Astrocyte (in vitro differentiated cells and primary cell): Measurements from ENCODE around the gene MPZL1. TPM values are rescaled to one million over a fixed set of nuclear protein-coding genes. Genes with fewer than 3 reads are reported as not detected.
A peak's percentile ranks its signal among the peaks of the same experiment; 100 is the strongest.

Source experiments
- DNase-seq: peaks from one replicate; pipeline ENCODE4 v3.0.0-alpha.2; 2010; ENCODE audit warnings: low read depth
- FAIRE-seq: peaks from 2 replicates; lab custom pipeline; 2011; peaks lifted over from hg19 to GRCh38; lab: Jason Lieb, UNC
- H2AFZ ChIP-seq: 2 replicates; pipeline ENCODE4 v1.6.0; 2012; ENCODE audit warnings: low read depth, low read length, inconsistent platforms
- H3K27ac ChIP-seq: 2 replicates; pipeline ENCODE4 v1.5.1; 2011; ENCODE audit warnings: low read depth, low read length, inconsistent platforms
- H3K27me3 ChIP-seq: 2 replicates; pipeline ENCODE4 v1.6.0; 2011; ENCODE audit warnings: low read length, inconsistent platforms; ENCODE audit not compliant: insufficient read depth
- H3K36me3 ChIP-seq: 2 replicates; pipeline ENCODE4 v1.5.1; 2011; ENCODE audit warnings: low read length, inconsistent platforms; ENCODE audit not compliant: insufficient read depth
- H3K4me1 ChIP-seq: 2 replicates; pipeline ENCODE4 v1.5.1; 2011; ENCODE audit warnings: low read length, inconsistent platforms; ENCODE audit not compliant: insufficient read depth
- H3K4me2 ChIP-seq: 2 replicates; pipeline ENCODE4 v1.6.0; 2012; ENCODE audit warnings: low read length, inconsistent platforms
- H3K4me3 ChIP-seq: 2 replicates; pipeline ENCODE4 v1.5.1; 2011; ENCODE audit warnings: low read depth, mild to moderate bottlenecking, low read length, inconsistent platforms; ENCODE audit not compliant: insufficient read depth
- H3K79me2 ChIP-seq: 2 replicates; pipeline ENCODE4 v1.6.0; 2012; ENCODE audit warnings: mild to moderate bottlenecking, low read length, inconsistent platforms; ENCODE audit not compliant: insufficient read depth
- H3K9ac ChIP-seq: 2 replicates; pipeline ENCODE4 v1.6.0; 2012; ENCODE audit warnings: mild to moderate bottlenecking, low read length, inconsistent platforms
- H3K9me3 ChIP-seq: 2 replicates; pipeline ENCODE4 v1.5.1; 2012; ENCODE audit warnings: low read depth, mild to moderate bottlenecking, low read length, inconsistent platforms; ENCODE audit not compliant: insufficient read depth
- H4K20me1 ChIP-seq: 2 replicates; pipeline ENCODE4 v1.6.0; 2012; ENCODE audit warnings: low read length, inconsistent platforms; ENCODE audit not compliant: insufficient read depth
- H3K27ac Mint-ChIP-seq: one replicate; pipeline ENCODE4 v1.8.0; 2021; ENCODE audit warnings: mild to moderate bottlenecking, mixed read lengths; ENCODE audit not compliant: unreplicated experiment
- H3K27me3 Mint-ChIP-seq: one replicate; pipeline ENCODE4 v1.8.0; 2021; ENCODE audit warnings: low read depth, mixed read lengths; ENCODE audit not compliant: unreplicated experiment
- H3K36me3 Mint-ChIP-seq: one replicate; pipeline ENCODE4 v1.8.0; 2021; ENCODE audit warnings: low read depth, mixed read lengths; ENCODE audit not compliant: unreplicated experiment
- H3K4me1 Mint-ChIP-seq: one replicate; pipeline ENCODE4 v1.8.0; 2021; ENCODE audit warnings: low read depth, mixed read lengths; ENCODE audit not compliant: unreplicated experiment
- H3K4me3 Mint-ChIP-seq: one replicate; pipeline ENCODE4 v1.8.0; 2021; ENCODE audit warnings: mild to moderate bottlenecking, moderate library complexity, mixed read lengths; ENCODE audit not compliant: unreplicated experiment
- H3K9me3 Mint-ChIP-seq: one replicate; pipeline ENCODE4 v1.8.0; 2021; ENCODE audit warnings: mild to moderate bottlenecking, mixed read lengths; ENCODE audit not compliant: unreplicated experiment
- EZH2 ChIP-seq: IDR thresholded peaks from 2 replicates; pipeline ENCODE4 v1.6.1; 2012; ENCODE audit warnings: mild to moderate bottlenecking, low read length, inconsistent platforms; ENCODE audit not compliant: insufficient read depth
- total RNA-seq: library from RNA; stranded (reverse); gene quantifications from 2 replicates; pipeline ENCODE4 v1.2.1, GENCODE V29; 2021
- TF ChIP-seq, protein P1 (sequence below): IDR thresholded peaks from 2 replicates; pipeline ENCODE4 v1.5.1; 2011; ENCODE audit warnings: low read depth, mild to moderate bottlenecking, inconsistent platforms, low read length, moderate library complexity; ENCODE audit not compliant: insufficient read depth

The MPZL1 gene
- total RNA-seq, 1 donor from 2014 or later: 240 TPM

DNA sequence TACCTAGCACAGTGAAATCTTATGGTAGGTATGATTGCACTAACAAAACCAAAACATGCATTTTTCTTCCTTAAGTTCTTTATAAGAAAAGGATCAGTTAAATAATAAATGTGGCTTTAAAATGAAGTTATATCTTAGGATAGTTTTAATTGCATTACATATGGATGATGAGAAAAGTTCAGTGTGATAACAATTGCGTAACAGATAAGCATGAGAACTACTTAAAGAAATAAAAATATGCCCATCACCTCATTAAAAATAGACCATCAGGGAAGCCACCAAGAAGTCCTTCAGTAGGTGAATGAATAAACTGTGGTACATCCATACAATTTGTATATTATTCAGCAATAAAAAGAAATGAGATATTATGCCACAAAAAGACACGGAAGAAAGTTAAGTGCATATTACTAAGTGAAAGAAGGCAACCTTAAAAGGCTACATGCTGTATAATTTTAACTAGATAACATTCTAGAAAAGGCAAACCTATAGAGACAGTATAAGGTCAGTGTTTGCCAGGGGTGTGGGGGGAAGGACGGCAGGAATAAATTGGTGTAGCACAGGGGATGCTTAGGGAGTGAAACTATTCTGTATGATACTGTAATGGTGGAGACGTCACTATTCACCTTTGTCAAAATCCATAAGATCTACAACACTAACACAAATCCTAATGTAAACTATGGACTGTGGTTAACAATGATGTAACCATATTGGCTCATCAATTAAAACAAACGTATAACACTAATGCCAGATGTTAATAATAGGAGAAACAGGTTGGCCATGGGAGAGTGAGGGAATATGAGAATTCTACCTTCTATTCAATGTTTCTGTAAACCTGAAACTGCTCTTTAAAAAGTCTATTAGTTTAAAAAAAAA lies 42.9 kb downstream of the MPZL1 start:
- FAIRE-seq (peak; percentile 67), DNase-seq (no peak)
- peaks cover 14% of the 10 kb centered on the region for H3K36me3 ChIP-seq
- H3K4me3 ChIP-seq: no peak overlapping the region
- Mint-ChIP-seq H3K36me3 (peaks cover 12% of the 10 kb centered on the region), H3K27me3 (no peaks in the 10 kb centered on the region), H3K27ac (no peak overlapping the region), H3K9me3 (no peaks in the 10 kb centered on the region), H3K4me3 (no peak overlapping the region), H3K4me1 (peaks cover 27% of the 10 kb centered on the region)
- no peak overlapping the region for H3K9ac ChIP-seq
- peaks cover 48% of the 10 kb centered on the region for H3K79me2 ChIP-seq
- no peaks in the 10 kb centered on the region for H3K4me1 ChIP-seq
- H2AFZ ChIP-seq: no peak overlapping the region
- no peaks in the 10 kb centered on the region for H3K27me3 ChIP-seq
- no peak overlapping the region for H3K4me2 ChIP-seq
- H3K27ac ChIP-seq: no peak overlapping the region
- TF ChIP-seq, protein P1, sequence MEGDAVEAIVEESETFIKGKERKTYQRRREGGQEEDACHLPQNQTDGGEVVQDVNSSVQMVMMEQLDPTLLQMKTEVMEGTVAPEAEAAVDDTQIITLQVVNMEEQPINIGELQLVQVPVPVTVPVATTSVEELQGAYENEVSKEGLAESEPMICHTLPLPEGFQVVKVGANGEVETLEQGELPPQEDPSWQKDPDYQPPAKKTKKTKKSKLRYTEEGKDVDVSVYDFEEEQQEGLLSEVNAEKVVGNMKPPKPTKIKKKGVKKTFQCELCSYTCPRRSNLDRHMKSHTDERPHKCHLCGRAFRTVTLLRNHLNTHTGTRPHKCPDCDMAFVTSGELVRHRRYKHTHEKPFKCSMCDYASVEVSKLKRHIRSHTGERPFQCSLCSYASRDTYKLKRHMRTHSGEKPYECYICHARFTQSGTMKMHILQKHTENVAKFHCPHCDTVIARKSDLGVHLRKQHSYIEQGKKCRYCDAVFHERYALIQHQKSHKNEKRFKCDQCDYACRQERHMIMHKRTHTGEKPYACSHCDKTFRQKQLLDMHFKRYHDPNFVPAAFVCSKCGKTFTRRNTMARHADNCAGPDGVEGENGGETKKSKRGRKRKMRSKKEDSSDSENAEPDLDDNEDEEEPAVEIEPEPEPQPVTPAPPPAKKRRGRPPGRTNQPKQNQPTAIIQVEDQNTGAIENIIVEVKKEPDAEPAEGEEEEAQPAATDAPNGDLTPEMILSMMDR: no peak
- TF ChIP-seq EZH2: no peak
- no peaks in the 10 kb centered on the region for H3K9me3 ChIP-seq
- H4K20me1 ChIP-seq: peaks cover 80% of the 10 kb centered on the region

DNA sequence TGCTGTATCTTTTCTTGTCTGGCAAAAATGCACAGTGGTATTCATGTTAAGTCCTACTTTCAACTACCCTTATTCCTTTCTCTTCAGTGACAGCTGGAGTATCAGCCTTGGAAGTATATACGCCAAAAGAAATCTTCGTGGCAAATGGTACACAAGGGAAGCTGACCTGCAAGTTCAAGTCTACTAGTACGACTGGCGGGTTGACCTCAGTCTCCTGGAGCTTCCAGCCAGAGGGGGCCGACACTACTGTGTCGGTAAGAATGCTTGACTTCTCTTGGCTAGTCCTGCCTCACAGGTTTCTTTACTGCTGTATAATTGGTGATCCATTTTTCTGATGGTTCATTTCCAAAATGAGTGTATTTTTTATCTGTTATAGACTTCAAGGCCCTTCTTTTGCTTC lies 43.7 kb downstream of the MPZL1 start:
- FAIRE-seq (no peak), DNase-seq (no peak)
- Mint-ChIP-seq H3K9me3 (no peaks in the 10 kb centered on the region), H3K4me1 (peaks cover 22% of the 10 kb centered on the region), H3K27ac (no peak overlapping the region), H3K36me3 (peaks cover 14% of the 10 kb centered on the region), H3K27me3 (no peaks in the 10 kb centered on the region), H3K4me3 (no peak overlapping the region)
- TF ChIP-seq EZH2: no peak
- TF ChIP-seq, protein P1: no peak
- Histone ChIP-seq H3K9ac (no peak overlapping the region), H3K4me3 (no peak overlapping the region), H3K4me2 (no peak overlapping the region), H3K9me3 (no peaks in the 10 kb centered on the region), H3K27ac (no peak overlapping the region), H4K20me1 (peaks cover 82% of the 10 kb centered on the region), H3K79me2 (peaks cover 46% of the 10 kb centered on the region), H3K27me3 (no peaks in the 10 kb centered on the region), H3K4me1 (no peaks in the 10 kb centered on the region), H2AFZ (no peak overlapping the region), H3K36me3 (peaks cover 14% of the 10 kb centered on the region)

DNA sequence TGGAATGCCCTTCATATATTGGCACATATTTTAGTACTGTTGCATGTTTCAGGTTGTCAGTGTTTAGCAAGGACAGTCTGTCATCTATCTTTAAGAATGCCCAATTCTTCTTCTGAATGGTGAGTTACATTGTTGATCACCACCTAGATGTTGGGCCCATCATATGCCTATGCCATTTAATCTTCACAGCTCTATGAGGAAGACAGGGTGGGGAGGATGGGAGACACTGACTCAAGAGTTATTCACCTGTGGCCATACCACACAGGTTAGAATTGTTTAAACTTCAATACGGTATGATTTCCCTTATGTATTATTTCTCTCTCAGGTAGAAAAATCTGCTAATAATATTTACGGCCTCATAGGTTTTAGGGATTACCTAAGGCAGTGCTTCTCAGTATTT lies 44.8 kb downstream of the MPZL1 start:
- TF ChIP-seq, protein P1: no peak
- TF ChIP-seq EZH2: no peak
- Histone ChIP-seq H3K27me3 (no peaks in the 10 kb centered on the region), H4K20me1 (peaks cover 73% of the 10 kb centered on the region), H3K27ac (no peak overlapping the region), H2AFZ (no peak overlapping the region), H3K79me2 (peaks cover 39% of the 10 kb centered on the region), H3K4me2 (no peak overlapping the region), H3K9me3 (no peaks in the 10 kb centered on the region), H3K36me3 (peaks cover 14% of the 10 kb centered on the region), H3K4me1 (no peaks in the 10 kb centered on the region), H3K4me3 (no peak overlapping the region), H3K9ac (no peak overlapping the region)
- Mint-ChIP-seq H3K9me3 (no peaks in the 10 kb centered on the region), H3K27me3 (no peaks in the 10 kb centered on the region), H3K27ac (no peak overlapping the region), H3K4me1 (peaks cover 12% of the 10 kb centered on the region), H3K4me3 (no peak overlapping the region), H3K36me3 (peaks cover 17% of the 10 kb centered on the region)
- no peak for FAIRE-seq
- DNase-seq: no peak
